Renal cortical epithelial cell (primary cell): ENCODE measurements around the gene AGAP1. TPM values are rescaled to one million over a fixed set of nuclear protein-coding genes. Genes with fewer than 3 reads are reported as not detected.
A peak's percentile ranks its signal among the peaks of the same experiment; 100 is the strongest.

ENCODE experiments used
- DNase-seq: peaks from one replicate; pipeline ENCODE4 v3.0.0-alpha.2; 2011; ENCODE audit warnings: low read depth
- total RNA-seq: library from RNA; depleted of rRNA; stranded (reverse); fragments of >200 nt; gene quantifications from 2 replicates; pipeline ENCODE4 v1.2.3, GENCODE V29; 2014

Gene AGAP1
- total RNA-seq, 1 donor from 2014 or later = 17.6 TPM

GRCh38 chr2:235665661-235666212 is 171.9 kb downstream of the AGAP1 start:
- DNase-seq = no peak

GRCh38 chr2:235666213-235666781 is 172.5 kb downstream of the AGAP1 start:
- DNase-seq = peak; percentile 54

- DNase-seq = no peak
Measured at GRCh38 chr2:235668782-235669181, 174.9 kb downstream of the AGAP1 start.

- DNase-seq = no peak
Measured at GRCh38 chr2:235669269-235669831, 175.5 kb downstream of the AGAP1 start.

- DNase-seq = no peak
Measured at GRCh38 chr2:235669983-235670962, 176.4 kb downstream of the AGAP1 start.

- DNase-seq = no peak
Measured at GRCh38 chr2:235670974-235671787, 177.3 kb downstream of the AGAP1 start.

GRCh38 chr2:235672720-235673119 is 178.9 kb downstream of the AGAP1 start:
- no peak for DNase-seq

- no peak for DNase-seq
Measured at GRCh38 chr2:235674146-235674545, 180.3 kb downstream of the AGAP1 start.

GRCh38 chr2:235674812-235675211 is 181.0 kb downstream of the AGAP1 start:
- no peak for DNase-seq

GRCh38 chr2:235675678-235676535 is 182.1 kb downstream of the AGAP1 start:
- DNase-seq = peak; percentile 57

- DNase-seq = no peak
Measured at GRCh38 chr2:235676536-235676799, 182.6 kb downstream of the AGAP1 start.

GRCh38 chr2:235677276-235677788 is 183.5 kb downstream of the AGAP1 start:
- DNase-seq = no peak

GRCh38 chr2:235677937-235678336 is 184.1 kb downstream of the AGAP1 start:
- no peak for DNase-seq

- no peak for DNase-seq
Measured at GRCh38 chr2:235678712-235679111, 184.9 kb downstream of the AGAP1 start.

GRCh38 chr2:235679471-235679870 is 185.6 kb downstream of the AGAP1 start:
- DNase-seq = no peak

- DNase-seq = no peak
Measured at GRCh38 chr2:235685024-235685721, 191.3 kb downstream of the AGAP1 start.

- no peak for DNase-seq
Measured at GRCh38 chr2:235688511-235689426, 194.9 kb downstream of the AGAP1 start.

- no peak for DNase-seq
Measured at GRCh38 chr2:235689427-235689853, 195.6 kb downstream of the AGAP1 start.
